GM18858 (cell line): Measurements from ENCODE around the gene KLHL5.
A peak's percentile ranks its signal among the peaks of the same experiment; 100 is the strongest.

ENCODE experiments used
- ATAC-seq: cut with Tn5 transposase; IDR thresholded peaks from one replicate; pipeline ENCODE4 v1.9.1; 2021; ENCODE audit not compliant: unreplicated experiment

Gene KLHL5

GRCh38 chr4:39043861-39044363 lies 18.1 kb upstream of the KLHL5 start:
- no peak for ATAC-seq

DNA sequence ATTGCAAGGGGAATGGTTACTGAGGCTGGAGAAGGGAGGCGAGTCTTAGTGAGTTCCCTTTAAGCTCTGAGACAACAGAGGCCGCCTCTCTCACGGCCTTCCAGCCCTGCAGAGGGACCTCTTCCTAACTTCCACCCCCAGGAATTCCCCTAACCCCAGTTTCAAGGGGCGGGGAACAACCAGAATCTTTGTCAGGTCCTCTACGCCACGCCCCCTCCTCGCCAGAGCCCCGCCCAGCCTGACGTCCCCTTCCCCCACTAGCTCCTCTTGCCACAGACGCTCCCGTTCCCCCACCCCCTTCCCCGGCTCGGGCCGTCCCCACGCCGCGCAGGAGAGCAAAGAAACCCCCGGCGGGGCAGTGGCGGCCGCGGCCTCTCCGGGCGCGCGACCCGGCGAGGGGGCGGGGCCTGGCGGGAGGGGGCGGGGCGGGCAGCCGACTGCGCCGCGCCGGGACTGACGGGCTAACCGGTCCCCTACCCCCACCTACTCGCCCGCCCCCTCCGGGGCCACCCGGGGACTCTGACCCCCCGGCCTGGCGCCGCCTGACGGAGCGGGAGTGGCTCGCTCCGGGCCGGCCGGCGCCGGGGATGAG lies 17.6 kb upstream of the KLHL5 start:
- ATAC-seq = peak; percentile 41

- ATAC-seq = peak; percentile 19
These were observed 16.8 kb upstream of the KLHL5 start for GRCh38 chr4:39044956-39045826.

DNA sequence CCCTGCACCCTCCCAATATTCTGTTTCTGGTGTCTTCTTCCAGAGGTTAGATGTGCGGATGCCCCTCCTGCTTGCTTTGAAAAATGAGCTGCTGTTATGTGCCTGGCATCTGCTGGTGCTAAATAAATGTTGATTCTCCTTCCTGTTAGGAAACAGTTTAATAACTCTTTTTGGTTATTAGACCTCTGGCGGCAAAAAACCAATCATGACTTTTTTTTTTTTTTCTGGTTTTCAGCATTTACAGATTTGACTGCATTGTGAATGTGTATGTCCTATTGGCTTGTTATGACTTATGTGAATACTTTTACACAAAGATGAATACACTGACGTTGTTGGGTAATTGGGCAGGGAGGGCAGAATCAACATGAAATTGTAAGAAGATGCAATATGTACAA lies 16.2 kb upstream of the KLHL5 start:
- no peak for ATAC-seq

GRCh38 chr4:39046249-39046648 lies 15.8 kb upstream of the KLHL5 start:
- ATAC-seq = no peak

- ATAC-seq = no peak
These were observed 14.4 kb upstream of the KLHL5 start for GRCh38 chr4:39047681-39048080.

GRCh38 chr4:39048311-39048710 lies 13.7 kb upstream of the KLHL5 start:
- no peak for ATAC-seq

- ATAC-seq = no peak
These were observed 11.4 kb upstream of the KLHL5 start for GRCh38 chr4:39050590-39050989.

- no peak for ATAC-seq
These were observed 10.5 kb upstream of the KLHL5 start for GRCh38 chr4:39051492-39051891.

DNA sequence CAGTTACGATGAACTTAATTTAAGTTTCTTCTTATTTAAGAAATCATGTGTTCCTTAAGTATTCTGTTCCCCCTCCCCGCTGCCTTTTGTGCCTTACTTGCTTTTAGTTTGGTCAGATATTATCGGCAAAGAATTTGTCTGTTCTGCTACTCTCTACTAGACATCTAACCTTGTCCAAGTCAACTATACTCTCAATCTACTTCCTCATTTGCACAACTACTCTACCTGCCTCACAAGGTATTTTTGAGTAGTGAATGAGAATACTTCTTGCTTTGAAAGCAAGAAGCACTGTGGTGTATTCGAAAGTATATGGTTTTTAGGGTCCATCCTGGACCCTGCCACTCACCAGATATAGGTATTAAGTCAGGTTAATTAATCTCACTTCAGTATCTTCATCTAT lies 8.0 kb upstream of the KLHL5 start:
- ATAC-seq = no peak

GRCh38 chr4:39054497-39054896 lies 7.5 kb upstream of the KLHL5 start:
- ATAC-seq = no peak

DNA sequence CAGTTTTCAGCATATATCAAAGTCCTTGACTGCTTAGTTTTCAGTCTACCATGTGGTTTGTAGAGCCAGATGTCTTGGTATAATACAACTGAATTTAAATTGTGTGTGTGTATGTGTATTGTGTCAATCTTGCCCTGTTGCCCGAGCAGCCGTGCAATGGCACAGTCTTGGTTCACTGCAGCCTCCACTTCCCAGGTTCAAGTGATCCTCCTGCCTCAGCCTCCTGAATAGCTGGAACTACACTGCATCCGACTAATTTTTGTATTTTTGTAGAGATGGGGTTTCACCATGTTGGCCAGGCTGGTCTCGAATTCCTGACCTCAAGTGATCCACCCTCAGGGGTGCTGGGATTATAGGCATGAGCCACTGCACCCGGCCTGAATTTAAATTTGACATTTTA lies 6.0 kb upstream of the KLHL5 start:
- ATAC-seq = no peak

- no peak for ATAC-seq
These were observed 575 bp upstream of the KLHL5 start for GRCh38 chr4:39061457-39061856.

- no peak for ATAC-seq
These were observed 702 bp downstream of the KLHL5 start for GRCh38 chr4:39062770-39063097.

GRCh38 chr4:39063430-39063829 lies 1.4 kb downstream of the KLHL5 start:
- no peak for ATAC-seq

- ATAC-seq = no peak
These were observed 4.3 kb downstream of the KLHL5 start for GRCh38 chr4:39066371-39066770.

DNA sequence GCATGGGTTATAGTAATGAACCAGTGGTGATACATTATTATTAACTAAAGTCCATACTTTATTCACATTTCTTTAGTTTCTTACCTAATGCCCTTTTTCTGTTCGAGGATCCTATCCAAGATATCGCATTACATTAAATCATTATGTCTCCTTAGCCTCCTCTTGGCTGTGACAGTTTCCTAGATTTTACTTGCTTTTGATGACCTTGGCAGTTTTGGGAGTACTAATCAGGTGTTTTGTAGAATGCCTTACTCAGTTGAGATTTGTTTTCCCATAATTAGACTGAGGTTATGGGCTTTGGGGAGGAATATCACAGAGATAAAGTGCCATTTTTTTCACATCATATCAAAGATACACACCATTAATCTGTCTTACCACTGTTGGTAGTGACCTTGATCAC lies 5.0 kb downstream of the KLHL5 start:
- no peak for ATAC-seq

- no peak for ATAC-seq
These were observed 5.4 kb downstream of the KLHL5 start for GRCh38 chr4:39067451-39067850.

- no peak for ATAC-seq
These were observed 6.9 kb downstream of the KLHL5 start for GRCh38 chr4:39068907-39069306.

- no peak for ATAC-seq
These were observed 16.8 kb downstream of the KLHL5 start for GRCh38 chr4:39078829-39079228.

GRCh38 chr4:39083164-39083563 lies 21.1 kb downstream of the KLHL5 start:
- no peak for ATAC-seq

DNA sequence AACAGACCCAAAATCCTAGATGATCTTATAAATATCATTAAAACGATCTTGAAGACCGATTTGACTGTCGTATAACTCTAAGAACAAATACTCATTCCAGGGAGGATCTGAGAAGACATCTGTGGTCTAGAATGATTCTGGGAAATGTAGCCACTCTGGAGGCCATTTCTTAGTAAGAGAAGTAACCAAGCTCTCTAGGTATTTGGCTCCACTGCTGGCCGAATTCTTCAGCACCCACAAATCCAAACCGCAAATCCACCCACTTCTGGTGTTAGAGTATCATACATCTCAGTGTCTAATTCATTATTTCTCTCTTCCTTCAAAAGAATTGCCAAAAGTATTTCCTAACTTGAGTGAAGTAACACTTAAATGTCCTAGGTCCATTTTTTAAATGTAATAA lies 23.9 kb downstream of the KLHL5 start:
- no peak for ATAC-seq

DNA sequence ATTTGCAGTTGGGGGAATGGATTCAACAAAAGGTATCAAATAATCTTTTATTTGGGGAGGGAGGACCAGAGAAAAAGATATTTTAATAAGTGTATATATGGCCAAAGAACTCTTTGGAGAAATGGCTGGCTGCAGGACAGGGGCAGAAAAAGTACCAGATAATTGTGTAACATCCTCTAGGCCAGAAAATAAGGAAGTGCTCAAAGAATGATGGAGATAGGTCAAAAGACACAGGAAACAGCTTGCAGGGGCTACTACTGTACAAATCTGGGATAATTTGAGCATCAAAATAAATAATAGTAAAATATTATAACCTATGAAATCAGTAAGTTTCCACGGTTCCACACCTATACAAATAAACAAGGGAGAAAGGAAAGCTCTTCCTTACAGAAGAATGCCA lies 34.8 kb downstream of the KLHL5 start:
- no peak for ATAC-seq
